ENCODE data around the gene GCH1. TPM values are rescaled to one million over a fixed set of nuclear protein-coding genes. Genes with fewer than 3 reads are reported as not detected.

Gene GCH1
- total RNA-seq, 4 donors from 2014 or later, result 9.5 to 24.1 (median 15.4) TPM

DNA sequence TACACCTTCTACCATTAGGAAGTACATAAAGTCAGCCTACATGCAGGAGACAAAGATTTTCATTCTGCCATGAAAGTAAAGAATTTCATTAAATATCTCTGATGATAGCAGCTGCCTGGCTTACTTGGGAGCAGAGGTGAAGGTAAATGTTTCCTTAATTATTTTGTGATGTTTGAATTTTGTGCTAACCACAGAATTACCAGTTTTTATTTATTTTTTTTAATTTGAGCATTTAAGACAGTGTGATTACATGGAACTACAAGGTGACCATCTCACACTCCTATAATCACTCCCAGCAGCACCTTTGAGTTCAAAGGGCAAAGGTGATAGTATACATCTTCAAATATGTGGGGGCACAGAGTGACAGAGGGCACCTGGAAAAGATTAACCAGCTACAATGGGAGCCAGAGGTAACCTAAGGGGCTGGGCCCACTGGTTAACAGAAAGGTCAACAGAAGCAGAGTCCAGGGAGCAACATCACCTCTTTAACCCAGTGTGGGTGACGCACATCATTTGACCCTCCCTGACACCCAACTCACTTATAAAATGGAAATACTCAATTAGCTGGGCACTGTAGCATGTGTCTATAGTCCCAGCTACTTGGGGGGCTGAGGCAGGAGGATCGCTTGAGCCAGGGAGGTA is 65.0 kb downstream of the GCH1 start:
- no peak for TF ChIP-seq POLR2A (IDR thresholded peaks at IDR 0.05)
- TF ChIP-seq, protein P1, sequence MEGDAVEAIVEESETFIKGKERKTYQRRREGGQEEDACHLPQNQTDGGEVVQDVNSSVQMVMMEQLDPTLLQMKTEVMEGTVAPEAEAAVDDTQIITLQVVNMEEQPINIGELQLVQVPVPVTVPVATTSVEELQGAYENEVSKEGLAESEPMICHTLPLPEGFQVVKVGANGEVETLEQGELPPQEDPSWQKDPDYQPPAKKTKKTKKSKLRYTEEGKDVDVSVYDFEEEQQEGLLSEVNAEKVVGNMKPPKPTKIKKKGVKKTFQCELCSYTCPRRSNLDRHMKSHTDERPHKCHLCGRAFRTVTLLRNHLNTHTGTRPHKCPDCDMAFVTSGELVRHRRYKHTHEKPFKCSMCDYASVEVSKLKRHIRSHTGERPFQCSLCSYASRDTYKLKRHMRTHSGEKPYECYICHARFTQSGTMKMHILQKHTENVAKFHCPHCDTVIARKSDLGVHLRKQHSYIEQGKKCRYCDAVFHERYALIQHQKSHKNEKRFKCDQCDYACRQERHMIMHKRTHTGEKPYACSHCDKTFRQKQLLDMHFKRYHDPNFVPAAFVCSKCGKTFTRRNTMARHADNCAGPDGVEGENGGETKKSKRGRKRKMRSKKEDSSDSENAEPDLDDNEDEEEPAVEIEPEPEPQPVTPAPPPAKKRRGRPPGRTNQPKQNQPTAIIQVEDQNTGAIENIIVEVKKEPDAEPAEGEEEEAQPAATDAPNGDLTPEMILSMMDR (IDR thresholded peaks at IDR 0.05), result no peak
- intact Hi-C loops (cut with DNase I; ENCODE audit: low total_unique reads), result no loop called here
- no peak for DNase-seq (ENCODE audit: low spot score in 2 of 2)
- H3K4me3 ChIP-seq (ENCODE audit: low read depth, poor library complexity, severe bottlenecking), result no peak overlapping the region
- 96% methylated on average over 2 of the region's 2 CpGs for WGBS, 2 donors

DNA sequence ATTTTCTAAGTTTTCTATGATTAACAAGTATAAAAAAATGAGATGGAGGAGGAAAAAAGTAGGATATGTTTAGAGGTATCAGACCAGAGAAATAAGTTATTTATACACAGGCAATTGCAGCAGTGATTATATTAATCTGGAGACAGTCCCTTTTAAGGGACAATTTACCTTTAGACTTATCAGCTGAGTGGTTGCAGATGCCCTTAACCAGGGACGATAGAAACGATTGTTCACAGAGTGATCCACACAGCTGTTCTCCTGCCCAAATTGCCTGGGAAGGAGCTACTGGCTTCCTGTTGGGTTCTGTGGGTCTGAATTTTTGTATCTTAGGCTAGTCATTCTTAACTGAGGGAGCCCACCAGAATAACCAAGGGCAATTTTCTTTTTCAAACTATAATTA is 66.4 kb downstream of the GCH1 start:
- intact Hi-C loops (cut with DNase I; ENCODE audit: low total_unique reads), result no loop called here
- TF ChIP-seq, protein P1 (IDR thresholded peaks at IDR 0.05), result no peak
- TF ChIP-seq POLR2A (IDR thresholded peaks at IDR 0.05), result no peak
- no peak overlapping the region for H3K4me3 ChIP-seq (ENCODE audit: low read depth, poor library complexity, severe bottlenecking)
- WGBS, 2 donors, result 48 to 87% methylated on average over 2 of the region's 2 CpGs
- no peak for DNase-seq (ENCODE audit: low spot score in 2 of 2)

DNA sequence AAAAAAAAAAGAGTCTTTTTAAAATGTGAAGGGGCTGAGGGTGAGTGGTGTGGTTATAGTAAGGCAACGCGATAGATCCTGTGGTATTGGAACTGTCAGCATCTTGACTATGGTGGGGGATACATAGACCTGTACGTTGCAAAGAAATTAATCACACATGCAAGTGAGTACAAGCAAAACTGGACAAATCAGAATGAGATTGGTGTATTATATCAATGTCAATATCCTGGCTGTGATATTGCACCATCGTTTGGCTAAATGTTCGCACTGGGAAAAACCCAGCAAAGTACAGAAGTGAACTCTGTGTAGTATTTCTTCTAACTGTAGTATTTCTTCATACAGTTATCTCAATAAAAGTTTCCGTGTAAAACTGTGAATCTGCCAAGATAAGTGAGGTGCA is 67.9 kb downstream of the GCH1 start:
- no peak overlapping the region for H3K4me3 ChIP-seq (ENCODE audit: low read depth, poor library complexity, severe bottlenecking)
- 90 to 91% methylated on average over 6 of the region's 6 CpGs for WGBS, 2 donors
- DNase-seq (ENCODE audit: low spot score in 2 of 2), result no peak
- no peak for TF ChIP-seq POLR2A (IDR thresholded peaks at IDR 0.05)
- TF ChIP-seq, protein P1 (IDR thresholded peaks at IDR 0.05), result no peak
- intact Hi-C loops (cut with DNase I; ENCODE audit: low total_unique reads), result no loop called here

DNA sequence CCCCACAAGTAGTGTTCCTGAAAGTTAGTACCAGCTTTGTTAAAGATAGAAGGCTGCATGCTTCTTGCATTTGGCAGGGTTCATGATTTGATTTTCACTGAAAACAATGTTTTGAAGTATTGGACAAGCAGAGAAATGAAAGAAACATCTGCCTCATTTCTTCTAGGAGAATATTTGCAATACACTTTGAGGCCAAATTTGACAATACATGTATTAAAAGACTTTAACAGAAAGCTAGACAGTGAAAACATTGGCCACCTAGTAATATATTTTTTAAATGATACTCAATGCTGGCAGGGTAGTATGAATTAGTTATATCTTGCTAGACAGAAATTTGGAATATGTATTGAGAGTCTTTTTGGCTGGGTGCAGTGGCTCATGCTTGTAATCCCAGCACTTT is 68.5 kb downstream of the GCH1 start:
- TF ChIP-seq, protein P1 (IDR thresholded peaks at IDR 0.05), result no peak
- no peak for TF ChIP-seq POLR2A (IDR thresholded peaks at IDR 0.05)
- DNase-seq (ENCODE audit: low spot score in 2 of 2), result no peak
- no peak overlapping the region for H3K4me3 ChIP-seq (ENCODE audit: low read depth, poor library complexity, severe bottlenecking)
- intact Hi-C loops (cut with DNase I; ENCODE audit: low total_unique reads), result no loop called here

DNA sequence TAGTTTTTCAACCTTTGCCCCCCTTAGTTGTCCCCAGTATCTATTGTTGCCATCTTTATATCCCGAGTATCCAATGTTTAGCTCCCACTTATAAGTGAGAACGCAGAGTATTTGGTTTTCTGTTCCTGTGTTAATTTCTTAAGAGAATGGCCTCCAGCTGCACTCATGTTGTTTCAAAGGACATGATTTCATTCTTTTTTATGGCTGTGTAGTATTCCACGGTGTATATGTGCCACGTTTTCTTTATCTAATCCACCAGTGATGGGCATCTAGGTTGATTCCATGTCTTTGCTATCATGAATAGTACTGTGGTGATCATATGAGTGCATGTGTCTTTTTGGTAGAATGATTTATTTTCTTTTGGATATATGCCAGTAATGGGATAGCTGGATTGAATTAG is 72.0 kb downstream of the GCH1 start:
- no peak for DNase-seq (ENCODE audit: low spot score in 2 of 2)
- no peak overlapping the region for H3K4me3 ChIP-seq (ENCODE audit: low read depth, poor library complexity, severe bottlenecking)
- TF ChIP-seq POLR2A (IDR thresholded peaks at IDR 0.05), result no peak
- TF ChIP-seq, protein P1 (IDR thresholded peaks at IDR 0.05), result no peak
- WGBS, 2 donors, result 92 to 95% methylated on average over 4 of the region's 4 CpGs
- intact Hi-C loops (cut with DNase I; ENCODE audit: low total_unique reads), result no loop called here

Measured in lower leg skin (tissue), 4 donors.